ENCODE results near the gene GPD1.
"Not testable (repeated sequence)": the region's sequence is repeated elsewhere in the genome, so short reads cannot be mapped to it uniquely, and the experiment has no call there.

DNA sequence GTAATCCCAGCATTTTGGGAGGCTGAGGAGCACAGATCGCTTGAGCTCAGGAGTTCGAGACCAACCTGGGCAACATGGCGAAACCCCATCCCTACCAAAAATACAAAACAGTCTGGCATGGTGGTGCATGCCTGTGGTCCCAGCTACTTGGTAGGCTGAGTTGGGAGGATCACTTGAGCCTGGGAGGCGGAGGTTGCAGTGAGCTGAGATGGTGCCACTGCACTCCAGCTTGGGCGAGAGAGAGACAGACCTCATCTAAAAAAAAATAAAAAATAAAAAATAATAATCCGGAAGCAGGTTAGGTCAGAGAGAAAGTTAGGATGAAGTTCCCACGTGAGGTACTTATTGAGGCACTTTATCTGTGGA lies 19.4 kb upstream of the GPD1 start:
- TF ChIP-seq, protein P1, sequence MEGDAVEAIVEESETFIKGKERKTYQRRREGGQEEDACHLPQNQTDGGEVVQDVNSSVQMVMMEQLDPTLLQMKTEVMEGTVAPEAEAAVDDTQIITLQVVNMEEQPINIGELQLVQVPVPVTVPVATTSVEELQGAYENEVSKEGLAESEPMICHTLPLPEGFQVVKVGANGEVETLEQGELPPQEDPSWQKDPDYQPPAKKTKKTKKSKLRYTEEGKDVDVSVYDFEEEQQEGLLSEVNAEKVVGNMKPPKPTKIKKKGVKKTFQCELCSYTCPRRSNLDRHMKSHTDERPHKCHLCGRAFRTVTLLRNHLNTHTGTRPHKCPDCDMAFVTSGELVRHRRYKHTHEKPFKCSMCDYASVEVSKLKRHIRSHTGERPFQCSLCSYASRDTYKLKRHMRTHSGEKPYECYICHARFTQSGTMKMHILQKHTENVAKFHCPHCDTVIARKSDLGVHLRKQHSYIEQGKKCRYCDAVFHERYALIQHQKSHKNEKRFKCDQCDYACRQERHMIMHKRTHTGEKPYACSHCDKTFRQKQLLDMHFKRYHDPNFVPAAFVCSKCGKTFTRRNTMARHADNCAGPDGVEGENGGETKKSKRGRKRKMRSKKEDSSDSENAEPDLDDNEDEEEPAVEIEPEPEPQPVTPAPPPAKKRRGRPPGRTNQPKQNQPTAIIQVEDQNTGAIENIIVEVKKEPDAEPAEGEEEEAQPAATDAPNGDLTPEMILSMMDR (IDR thresholded peaks at IDR 0.05) = not testable (repeated sequence)
- not testable (repeated sequence) for TF ChIP-seq POLR2A (IDR thresholded peaks at IDR 0.05)
